Dermis microvascular lymphatic vessel endothelial cell (primary cell): Measurements from ENCODE around the gene NIPAL3. TPM values are rescaled to one million over a fixed set of nuclear protein-coding genes. Genes with fewer than 3 reads are reported as not detected.
A peak's percentile ranks its signal among the peaks of the same experiment; 100 is the strongest.

Source experiments
- DNase-seq, 2 donors: peaks; one replicate each; pipeline versions ENCODE4 v3.0.0 to v3.0.0-alpha.2; 2010; ENCODE audit warnings: low read depth in 2 of 2
- total RNA-seq: library from RNA; depleted of rRNA; stranded (reverse); fragments of >200 nt; gene quantifications from 2 replicates; pipeline ENCODE4 v1.2.1, GENCODE V29; 2014

NIPAL3 gene
- total RNA-seq, 1 donor from 2014 or later: 13.2 TPM

DNA sequence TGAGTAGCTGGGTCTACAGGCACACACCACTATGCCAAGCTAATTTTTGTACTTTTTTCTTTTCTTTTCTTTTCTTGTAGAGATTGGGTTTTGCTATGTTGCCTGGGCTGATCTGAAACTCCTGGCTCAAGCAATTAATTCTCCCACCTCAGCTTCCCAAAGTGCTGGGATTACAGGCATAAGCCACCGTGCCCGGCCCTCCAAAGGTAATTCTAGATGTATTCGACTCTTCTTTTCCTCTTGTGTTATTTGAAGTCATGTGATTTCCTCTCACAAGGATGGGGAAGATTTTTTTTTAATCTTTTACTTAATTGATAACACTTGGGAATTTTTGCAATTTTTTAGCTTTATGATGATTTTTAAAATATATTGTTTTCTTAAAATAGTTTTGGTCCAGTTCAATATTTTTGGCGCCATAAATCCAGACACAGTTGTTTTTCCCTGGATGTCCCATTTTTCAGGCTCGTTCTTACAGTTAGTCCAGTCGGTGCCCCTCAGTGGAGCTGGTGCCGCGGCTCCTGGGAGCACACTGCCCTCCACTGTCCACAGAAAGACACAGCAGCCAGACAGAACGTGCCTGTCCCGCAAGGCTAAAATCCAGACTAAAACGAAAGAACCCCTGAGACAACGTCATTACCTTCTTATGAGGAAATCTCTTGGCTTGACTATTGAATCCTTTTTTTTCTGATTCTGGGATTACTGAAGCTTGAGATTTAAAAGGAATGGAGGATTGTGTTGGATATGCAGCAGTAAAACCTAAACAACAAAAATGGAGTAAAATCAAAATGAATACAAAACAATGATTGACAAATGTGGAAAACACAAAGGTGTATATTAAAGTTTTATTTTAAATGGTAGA, 24.4 kb upstream of the NIPAL3 start:
- DNase-seq: peak; percentile 59 to 87

DNA sequence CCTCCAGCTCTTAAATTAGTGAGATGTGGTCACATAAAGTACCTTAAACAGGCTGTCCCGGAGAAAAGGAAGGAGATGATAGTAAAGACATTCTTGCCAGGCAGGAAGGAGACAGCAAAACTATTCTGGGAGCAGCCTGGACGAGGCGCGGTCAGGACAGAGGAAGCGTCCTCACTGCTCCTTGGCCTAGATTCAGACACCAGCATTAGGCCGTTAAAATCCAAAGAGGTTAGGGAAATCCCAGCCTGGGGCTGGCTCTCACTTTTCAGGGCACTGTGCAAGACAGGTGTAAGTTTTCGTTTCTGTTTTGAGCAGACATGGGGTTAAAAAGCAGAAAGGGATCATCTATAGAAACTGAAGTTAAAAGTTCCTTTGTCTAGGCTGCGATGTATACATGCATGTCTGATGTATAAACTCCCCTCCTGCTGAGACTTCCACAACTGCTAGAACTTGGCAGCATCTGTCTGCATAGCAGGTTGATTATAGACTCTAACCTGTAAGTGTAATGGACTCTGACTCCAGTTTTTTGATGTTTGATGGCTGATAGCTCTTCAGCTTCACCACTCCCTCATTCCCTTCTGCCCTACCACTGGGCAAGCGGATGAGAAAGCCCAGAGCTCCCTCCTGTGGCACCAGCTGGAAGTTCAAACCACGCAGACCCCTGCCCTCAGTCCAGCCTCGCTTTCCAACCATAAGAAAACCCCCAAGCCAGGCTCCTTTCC, 23.6 kb upstream of the NIPAL3 start:
- peak; percentile 46 to 73 for DNase-seq

DNA sequence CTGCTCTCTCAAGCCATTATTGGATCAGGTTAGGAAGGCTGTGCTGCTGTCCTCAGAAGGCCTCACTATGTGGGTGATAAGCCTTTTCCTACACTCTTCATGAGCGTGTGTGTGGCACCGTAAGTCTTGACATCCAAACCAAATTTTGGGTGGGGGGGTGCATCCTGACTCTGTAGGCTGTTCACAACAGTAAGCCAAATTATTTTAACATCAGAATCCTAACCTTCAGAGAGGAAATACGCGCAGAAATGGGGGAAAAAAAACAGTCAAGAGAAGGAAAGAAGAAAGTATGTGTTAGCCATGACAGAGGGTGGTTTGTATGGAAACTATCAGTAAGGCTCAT, 23.0 kb upstream of the NIPAL3 start:
- DNase-seq: no peak

DNA sequence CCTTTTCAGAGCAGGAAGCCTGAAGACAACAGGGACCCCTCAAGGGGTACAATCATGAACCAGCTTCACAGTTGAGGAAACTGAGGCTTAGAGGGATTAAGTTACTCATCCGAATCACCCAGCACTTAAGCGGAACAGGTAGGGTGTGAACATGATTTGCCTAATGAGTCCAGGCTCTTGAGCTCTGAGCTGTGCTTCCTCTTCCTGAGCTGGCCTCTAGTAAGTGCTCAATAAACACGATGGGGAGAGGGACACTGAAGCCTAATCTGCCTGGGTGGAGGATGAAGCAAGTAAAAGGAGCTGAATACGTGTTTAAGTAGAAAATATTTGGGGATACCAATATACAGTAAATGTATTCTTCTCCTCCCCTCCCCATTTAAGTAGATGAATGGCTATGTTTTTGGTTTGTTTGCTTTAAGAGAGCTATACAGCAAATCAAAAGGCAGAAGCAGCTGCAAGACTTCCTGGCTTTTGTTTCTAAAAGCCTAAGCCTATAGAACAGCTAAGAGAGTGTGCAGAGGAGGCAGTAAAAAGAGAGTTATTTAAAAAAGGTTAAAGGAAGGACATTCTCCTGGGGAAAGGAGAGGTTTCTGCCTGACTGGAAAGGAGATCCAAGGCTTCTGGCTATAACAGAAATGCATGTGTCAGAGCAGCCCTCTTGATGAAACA, 22.5 kb upstream of the NIPAL3 start:
- DNase-seq: no peak

DNA sequence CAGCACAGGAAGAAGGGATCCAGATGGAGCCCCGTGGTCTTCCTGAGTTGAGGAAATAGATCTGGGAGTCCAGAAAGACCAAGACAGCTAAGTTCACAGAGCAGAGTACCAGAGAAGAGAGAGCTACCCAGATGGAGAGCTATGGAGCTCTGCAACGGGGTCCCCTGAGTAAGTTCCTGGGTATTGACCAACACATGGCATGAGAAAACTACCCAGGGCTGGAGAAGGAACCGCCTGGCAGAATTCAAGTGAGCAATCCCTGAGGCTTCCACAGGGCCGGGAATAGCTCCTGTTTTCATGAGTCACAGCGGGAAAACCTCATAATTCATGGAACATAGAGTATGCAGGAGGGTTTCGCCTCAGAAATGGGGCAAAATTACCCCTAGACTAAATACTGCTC, 21.7 kb upstream of the NIPAL3 start:
- peak in 1 of 2 donors; percentile 61 for DNase-seq

GRCh38 chr1:24400065-24400464, 15.5 kb upstream of the NIPAL3 start:
- no peak for DNase-seq

DNA sequence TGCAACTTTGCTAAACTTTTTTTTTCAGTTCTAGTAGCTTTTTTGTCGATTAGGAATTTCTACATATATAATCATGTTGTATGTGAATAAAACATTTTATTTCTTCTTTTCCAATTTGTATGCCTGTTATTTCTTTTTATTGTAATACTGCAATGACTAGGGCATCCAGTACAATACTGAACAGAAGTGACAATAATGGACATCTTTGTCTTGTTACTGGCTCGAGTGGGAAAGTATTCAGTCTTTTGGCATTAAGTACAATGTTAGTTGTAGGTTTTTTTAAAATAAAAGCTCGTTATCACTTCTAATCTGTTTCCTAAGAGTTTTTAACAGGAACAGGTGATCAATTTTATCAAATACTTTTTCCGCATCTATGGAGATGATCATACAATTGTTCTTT, 11.8 kb upstream of the NIPAL3 start:
- DNase-seq: no peak

GRCh38 chr1:24406788-24407187, 8.8 kb upstream of the NIPAL3 start:
- DNase-seq: no peak

GRCh38 chr1:24409535-24409934, 6.1 kb upstream of the NIPAL3 start:
- DNase-seq: peak in 1 of 2 donors; percentile 62

DNA sequence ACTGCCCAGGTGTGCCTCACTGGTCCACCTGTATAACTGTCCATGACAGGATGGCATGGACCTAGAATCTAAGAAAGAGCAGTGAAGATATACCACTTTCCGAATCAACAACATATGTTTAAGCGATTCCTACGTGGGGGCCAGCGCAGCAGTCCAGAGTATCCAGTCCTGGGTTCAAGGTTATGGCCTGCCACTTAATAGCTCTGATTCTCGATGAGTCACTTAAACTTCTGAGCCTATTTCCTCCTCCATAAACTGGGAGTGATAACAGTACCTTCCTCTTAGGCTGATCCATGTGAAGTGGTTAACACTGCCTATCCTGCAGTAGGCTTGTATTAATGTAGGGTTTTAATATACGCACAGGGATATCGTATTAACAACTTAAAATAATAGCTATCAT, 4.9 kb upstream of the NIPAL3 start:
- DNase-seq: no peak

- DNase-seq: no peak
Observed at GRCh38 chr1:24411963-24412362, 3.6 kb upstream of the NIPAL3 start.

DNA sequence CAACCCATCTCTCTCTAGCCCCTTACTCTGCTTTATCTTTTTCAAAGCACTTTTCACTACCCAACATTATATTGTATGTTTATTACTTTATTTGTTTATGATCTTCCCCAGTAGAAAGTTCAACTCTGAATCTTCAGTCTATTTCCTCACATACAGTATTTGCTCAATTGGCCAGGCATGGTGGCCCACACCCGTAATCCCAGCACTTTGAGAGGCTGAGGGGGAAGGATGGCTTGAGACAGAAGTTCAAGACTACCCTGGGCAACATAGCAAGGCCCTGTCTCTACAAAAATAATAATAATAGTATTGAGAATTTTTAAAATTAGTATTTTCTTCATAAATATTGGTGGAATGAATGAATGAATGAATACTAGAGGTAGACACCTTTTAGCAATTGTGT, 3.2 kb upstream of the NIPAL3 start:
- DNase-seq: no peak

- peak; percentile 80 for DNase-seq
Observed at GRCh38 chr1:24413350-24414163, 2.0 kb upstream of the NIPAL3 start, which contains the start of gene STPG1. Gene STPG1, minus strand, starts transcription at chr1:24413782. Its CDS starts 12,394 bp downstream, at chr1:24401388.

DNA sequence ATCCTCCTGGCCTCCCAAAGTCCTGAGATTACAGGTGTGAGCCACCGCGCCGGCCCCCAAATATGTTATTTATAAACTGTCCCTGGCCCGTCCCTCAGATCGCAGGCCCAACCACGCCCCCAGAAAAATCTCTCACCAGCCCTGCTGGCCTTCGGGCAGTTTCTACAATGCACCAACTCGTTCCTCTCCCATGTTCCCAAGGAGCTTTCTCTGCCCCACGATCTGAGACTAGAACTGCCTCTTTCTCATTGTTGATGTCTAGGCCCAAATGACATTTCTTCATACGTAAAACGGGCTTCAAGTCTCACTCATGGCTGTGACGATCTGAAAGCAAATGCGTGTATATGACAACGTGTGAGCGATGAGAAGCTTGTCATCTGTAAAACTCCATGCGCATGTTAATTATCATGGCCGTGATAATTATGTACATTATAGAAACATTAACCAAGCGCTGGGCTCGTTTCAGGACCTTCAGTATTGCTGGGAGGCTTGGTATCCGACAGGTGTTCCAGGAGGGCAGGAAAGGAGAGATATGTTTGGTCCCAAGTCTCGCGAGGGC, 748 bp upstream of the NIPAL3 start:
- no peak for DNase-seq

GRCh38 chr1:24415910-24416665, 486 bp downstream of the NIPAL3 start:
- peak in 1 of 2 donors; percentile 26 for DNase-seq

- no peak for DNase-seq
Observed at GRCh38 chr1:24416666-24417391, 1.2 kb downstream of the NIPAL3 start.

- no peak for DNase-seq
Observed at GRCh38 chr1:24417681-24418080, 2.1 kb downstream of the NIPAL3 start.

DNA sequence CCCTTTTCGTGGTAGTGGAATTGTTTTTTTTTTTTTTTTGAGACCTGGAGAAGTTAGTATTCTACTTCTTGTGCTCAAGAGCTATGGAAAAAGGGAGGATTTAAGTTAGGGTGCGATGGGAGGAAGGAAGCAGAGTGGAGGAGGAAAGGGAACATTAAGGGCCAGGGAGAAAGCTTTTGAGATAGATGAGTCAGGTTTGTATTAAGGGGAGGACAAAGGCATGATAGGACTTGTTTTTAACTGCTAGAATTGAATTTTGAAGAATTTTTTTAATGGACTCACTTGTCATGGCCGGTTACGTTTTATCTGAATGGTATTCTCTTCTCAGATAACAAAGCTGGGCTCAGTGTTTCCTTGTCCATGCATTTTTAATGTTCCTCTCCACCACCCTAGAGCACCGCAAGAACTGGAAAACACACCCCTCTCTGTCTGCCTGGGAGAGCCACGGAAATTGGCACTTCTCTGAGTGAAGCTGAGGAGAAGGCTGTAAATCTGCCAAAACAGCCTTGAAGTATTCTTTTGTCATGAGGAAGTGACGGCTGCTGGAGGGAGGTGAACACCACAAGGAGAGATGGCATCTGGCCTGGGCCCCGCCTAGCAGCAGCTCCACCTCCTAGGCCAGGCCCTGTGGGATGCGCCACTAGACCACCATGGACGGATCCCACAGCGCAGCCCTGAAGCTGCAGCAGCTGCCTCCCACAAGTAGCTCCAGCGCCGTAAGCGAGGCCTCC, 3.5 kb downstream of the NIPAL3 start:
- no peak for DNase-seq

DNA sequence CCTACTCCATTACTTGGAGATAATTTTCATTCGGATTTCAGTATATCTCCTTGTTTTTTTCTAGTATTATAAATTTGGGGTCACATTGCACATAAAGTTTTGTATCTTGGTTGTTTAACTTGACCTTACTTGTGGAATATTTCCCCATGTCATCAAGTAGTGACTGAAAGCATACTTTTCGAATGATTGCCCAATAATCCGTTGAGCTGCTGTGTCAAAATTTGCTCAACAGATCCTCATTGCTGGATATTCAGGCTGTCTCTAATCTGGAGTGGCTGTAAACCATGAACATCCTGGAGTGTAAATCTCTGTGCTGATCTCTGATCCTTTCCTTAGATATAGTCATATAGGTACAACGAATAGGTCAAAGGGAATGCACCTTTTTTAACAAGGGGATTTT, 4.9 kb downstream of the NIPAL3 start:
- no peak for DNase-seq
